ENCODE results near the gene SCRT2.

GRCh38 chr20:710780-711450 lies 35.3 kb upstream of the SCRT2 start:
- TF ChIP-seq POLR2A (IDR thresholded peaks at IDR 0.05; ENCODE audit: low read length) (no peak), GATA1 (IDR thresholded peaks at IDR 0.05; ENCODE audit: low read depth, low read length) (no peak)

Measured in erythroblast (primary cell).